HepG2 (cell line): Measurements from ENCODE around the gene ATP9A. TPM values are rescaled to one million over a fixed set of nuclear protein-coding genes. Genes with fewer than 3 reads are reported as not detected.
A peak's percentile ranks its signal among the peaks of the same experiment; 100 is the strongest.

Source experiments
- BHLHE40 ChIP-seq: IDR thresholded peaks from 2 replicates; pipeline ENCODE4 v1.6.1; 2011; ENCODE audit warnings: low read length, improper control_type of control experiment
- IRX3 ChIP-seq: sonication (generic); formaldehyde crosslinking; IDR thresholded peaks from 2 replicates; pipeline ENCODE4 v1.8.1; 2023; ENCODE audit warnings: mild to moderate bottlenecking, low read depth, missing genetic modification reagents, borderline replicate concordance
- KDM2A ChIP-seq: sonication (generic); formaldehyde crosslinking; IDR thresholded peaks from 2 replicates; pipeline ENCODE4 v1.4.0; 2020; ENCODE audit warnings: low read depth, missing genetic modification reagents, borderline replicate concordance
- REPIN1 ChIP-seq: sonication (generic); formaldehyde crosslinking; IDR thresholded peaks from 2 replicates; pipeline ENCODE4 v1.8.0; 2022; ENCODE audit warnings: missing genetic modification reagents, low read depth, mild to moderate bottlenecking, borderline replicate concordance
- SALL1 ChIP-seq: sonication (generic); formaldehyde crosslinking; IDR thresholded peaks from 2 replicates; pipeline ENCODE4 v1.8.0; 2022; ENCODE audit warnings: mild to moderate bottlenecking, missing genetic modification reagents
- SP1 ChIP-seq, 2 experiments: fragments of 450-650 bp in 1 of 2; sonication (generic) in 1 of 2; formaldehyde crosslinking in 1 of 2; IDR thresholded peaks; 2 replicates each; pipeline versions ENCODE4 v1.4.0 to v1.6.1; 2016 to 2020; ENCODE audit warnings: missing genetic modification reagents in 1 of 2
- SRY ChIP-seq: sonication (generic); formaldehyde crosslinking; IDR thresholded peaks from 2 replicates; pipeline ENCODE4 v1.8.0; 2022; ENCODE audit warnings: mild to moderate bottlenecking, missing genetic modification reagents
- U2AF2 ChIP-seq: fragments of 200-400 bp; formaldehyde crosslinking; IDR thresholded peaks from 2 replicates; pipeline ENCODE4 v1.6.1; 2017; ENCODE audit warnings: low read depth, mild to moderate bottlenecking, low read length
- ZNF296 ChIP-seq: sonication (generic); formaldehyde crosslinking; conservative IDR thresholded peaks from 2 replicates; pipeline ENCODE4 v1.5.0; 2020; ENCODE audit warnings: mild to moderate bottlenecking, missing genetic modification reagents
- ZNF430 ChIP-seq: sonication (generic); formaldehyde crosslinking; IDR thresholded peaks from 2 replicates; pipeline ENCODE4 v1.9.0; 2021; ENCODE audit warnings: mild to moderate bottlenecking, missing genetic modification reagents
- ZNF501 ChIP-seq: sonication (generic); formaldehyde crosslinking; IDR thresholded peaks from 2 replicates; pipeline ENCODE4 v1.5.1; 2020; ENCODE audit warnings: mild to moderate bottlenecking, moderate library complexity, missing genetic modification reagents
- ZNF678 ChIP-seq: sonication (generic); formaldehyde crosslinking; IDR thresholded peaks from 2 replicates; pipeline ENCODE4 v1.4.0; 2020; ENCODE audit warnings: mild to moderate bottlenecking, missing genetic modification reagents
- ZNF724P ChIP-seq: sonication (generic); formaldehyde crosslinking; IDR thresholded peaks from 2 replicates; pipeline ENCODE4 v1.8.0; 2022; ENCODE audit warnings: missing genetic modification reagents, borderline replicate concordance
- ZNF839 ChIP-seq: sonication (generic); formaldehyde crosslinking; IDR thresholded peaks from 2 replicates; pipeline ENCODE4 v1.4.0; 2020; ENCODE audit warnings: missing genetic modification reagents, mild to moderate bottlenecking, borderline replicate concordance
- polyA plus RNA-seq, 8 experiments: library from polyadenylated mRNA; depleted of rRNA in 3 of 8; stranded (reverse) in 7 of 8; unstranded in 1 of 8; fragments of >200 nt; fragmentation: Illumina TruSeq in 4 of 8; extraction: Trizol in 4 of 8; gene quantifications; 2 replicates each; pipeline versions ENCODE4 v1.2.1 to v1.2.3, GENCODE V29; 2011 to 2016; ENCODE audit warnings: low read depth in 4 of 8, missing spikeins in 1 of 8, mixed read lengths in 1 of 8; ENCODE audit not compliant: insufficient read depth in 1 of 8
- total RNA-seq, 5 experiments: library from RNA; depleted of rRNA; stranded (reverse); fragments of >200 nt; fragmentation: Illumina TruSeq; extraction: Trizol; gene quantifications; 2 replicates each; pipeline ENCODE4 v1.2.3, GENCODE V29; 2016; ENCODE audit warnings: low read depth in 1 of 5
- TF ChIP-seq, protein P1 (sequence below): IDR thresholded peaks from 2 replicates; pipeline ENCODE4 v1.6.1; 2012; ENCODE audit warnings: low read length, improper control_type of control experiment
- TF ChIP-seq, protein P2 (sequence below): IDR thresholded peaks from 2 replicates; pipeline ENCODE4 v1.6.1; 2016
- TF ChIP-seq, protein P3 (sequence below): IDR thresholded peaks from 2 replicates; pipeline ENCODE4 v1.6.1; 2016; ENCODE audit warnings: low read depth, control low read depth
- TF ChIP-seq, protein P4 (sequence below): sonication (generic); formaldehyde crosslinking; IDR thresholded peaks from 2 replicates; pipeline ENCODE4 v1.5.1; 2020; ENCODE audit warnings: mild to moderate bottlenecking, missing genetic modification reagents, moderate library complexity

The ATP9A gene
- total and polyA plus RNA-seq, 2 of the 13 experiments (the other 11 are each of a cell fraction or from before 2014, with no cell fraction given): 11.8 to 18.5 TPM

DNA sequence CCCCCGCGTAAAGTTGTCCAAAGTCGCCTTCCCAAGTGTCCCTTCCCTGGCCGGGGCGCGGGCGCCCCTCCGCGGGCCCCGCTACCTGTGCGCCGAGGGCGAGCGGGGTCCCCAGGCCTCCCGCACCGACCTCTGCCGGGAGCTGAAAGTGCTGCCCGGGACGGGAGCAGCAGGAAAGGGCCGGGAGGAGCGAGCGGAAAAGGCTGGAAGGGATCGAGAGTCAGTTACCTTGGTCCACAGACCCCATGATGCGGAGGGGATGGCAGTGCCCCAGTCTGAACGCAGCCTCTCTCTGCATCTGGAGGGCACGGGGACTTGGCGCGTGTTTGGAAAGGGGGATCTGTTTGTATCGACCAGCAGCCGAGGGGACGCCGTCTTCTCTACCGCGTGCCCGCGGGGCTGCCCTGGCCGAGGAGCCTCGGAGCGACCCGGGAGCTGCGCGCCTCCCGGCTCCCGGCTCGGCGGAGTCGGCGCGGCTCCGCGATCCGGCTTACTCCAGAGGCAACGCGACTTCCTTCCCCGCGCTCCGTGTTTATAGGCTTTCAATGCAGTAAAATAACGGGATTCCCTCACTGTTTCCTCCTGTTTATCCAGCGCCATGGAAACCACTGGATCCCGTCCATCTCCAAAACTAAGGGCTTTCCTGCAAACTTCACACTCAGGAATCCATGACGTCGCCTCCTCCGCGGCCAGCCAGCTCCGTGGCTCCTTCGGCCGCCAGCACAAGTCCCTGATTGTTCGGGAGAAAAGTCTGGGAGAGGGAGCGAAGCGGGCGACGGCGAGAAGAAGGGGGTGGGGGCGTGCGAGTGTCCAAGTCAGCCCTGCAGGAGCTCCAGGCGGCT, 205.6 kb downstream of the ATP9A start (continued):
- TF ChIP-seq, protein P1, sequence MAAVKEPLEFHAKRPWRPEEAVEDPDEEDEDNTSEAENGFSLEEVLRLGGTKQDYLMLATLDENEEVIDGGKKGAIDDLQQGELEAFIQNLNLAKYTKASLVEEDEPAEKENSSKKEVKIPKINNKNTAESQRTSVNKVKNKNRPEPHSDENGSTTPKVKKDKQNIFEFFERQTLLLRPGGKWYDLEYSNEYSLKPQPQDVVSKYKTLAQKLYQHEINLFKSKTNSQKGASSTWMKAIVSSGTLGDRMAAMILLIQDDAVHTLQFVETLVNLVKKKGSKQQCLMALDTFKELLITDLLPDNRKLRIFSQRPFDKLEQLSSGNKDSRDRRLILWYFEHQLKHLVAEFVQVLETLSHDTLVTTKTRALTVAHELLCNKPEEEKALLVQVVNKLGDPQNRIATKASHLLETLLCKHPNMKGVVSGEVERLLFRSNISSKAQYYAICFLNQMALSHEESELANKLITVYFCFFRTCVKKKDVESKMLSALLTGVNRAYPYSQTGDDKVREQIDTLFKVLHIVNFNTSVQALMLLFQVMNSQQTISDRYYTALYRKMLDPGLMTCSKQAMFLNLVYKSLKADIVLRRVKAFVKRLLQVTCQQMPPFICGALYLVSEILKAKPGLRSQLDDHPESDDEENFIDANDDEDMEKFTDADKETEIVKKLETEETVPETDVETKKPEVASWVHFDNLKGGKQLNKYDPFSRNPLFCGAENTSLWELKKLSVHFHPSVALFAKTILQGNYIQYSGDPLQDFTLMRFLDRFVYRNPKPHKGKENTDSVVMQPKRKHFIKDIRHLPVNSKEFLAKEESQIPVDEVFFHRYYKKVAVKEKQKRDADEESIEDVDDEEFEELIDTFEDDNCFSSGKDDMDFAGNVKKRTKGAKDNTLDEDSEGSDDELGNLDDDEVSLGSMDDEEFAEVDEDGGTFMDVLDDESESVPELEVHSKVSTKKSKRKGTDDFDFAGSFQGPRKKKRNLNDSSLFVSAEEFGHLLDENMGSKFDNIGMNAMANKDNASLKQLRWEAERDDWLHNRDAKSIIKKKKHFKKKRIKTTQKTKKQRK: no peak
- TF ChIP-seq SP1 (IDR thresholded peaks at IDR 0.05): no peak
- no peak for TF ChIP-seq SP1 (CRISPR knock-in tag; IDR thresholded peaks at IDR 0.05)
- no peak for TF ChIP-seq REPIN1 (CRISPR knock-in tag)
- TF ChIP-seq ZNF430: peak; percentile 51; the same call in 1 of the 2 replicates
- TF ChIP-seq BHLHE40: no peak
- TF ChIP-seq SALL1 (CRISPR knock-in tag): peak; percentile 64; the same call in 1 of the 2 replicates
- TF ChIP-seq, protein P2, sequence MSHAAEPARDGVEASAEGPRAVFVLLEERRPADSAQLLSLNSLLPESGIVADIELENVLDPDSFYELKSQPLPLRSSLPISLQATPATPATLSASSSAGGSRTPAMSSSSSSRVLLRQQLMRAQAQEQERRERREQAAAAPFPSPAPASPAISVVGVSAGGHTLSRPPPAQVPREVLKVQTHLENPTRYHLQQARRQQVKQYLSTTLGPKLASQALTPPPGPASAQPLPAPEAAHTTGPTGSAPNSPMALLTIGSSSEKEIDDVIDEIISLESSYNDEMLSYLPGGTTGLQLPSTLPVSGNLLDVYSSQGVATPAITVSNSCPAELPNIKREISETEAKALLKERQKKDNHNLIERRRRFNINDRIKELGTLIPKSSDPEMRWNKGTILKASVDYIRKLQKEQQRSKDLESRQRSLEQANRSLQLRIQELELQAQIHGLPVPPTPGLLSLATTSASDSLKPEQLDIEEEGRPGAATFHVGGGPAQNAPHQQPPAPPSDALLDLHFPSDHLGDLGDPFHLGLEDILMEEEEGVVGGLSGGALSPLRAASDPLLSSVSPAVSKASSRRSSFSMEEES: no peak
- TF ChIP-seq ZNF296 (CRISPR knock-in tag): no peak
- TF ChIP-seq ZNF724P: no peak
- TF ChIP-seq ZNF678 (CRISPR knock-in tag): 0 out of 2 replicates have a peak, but pooled peaks have one; percentile 47
- TF ChIP-seq, protein P3, sequence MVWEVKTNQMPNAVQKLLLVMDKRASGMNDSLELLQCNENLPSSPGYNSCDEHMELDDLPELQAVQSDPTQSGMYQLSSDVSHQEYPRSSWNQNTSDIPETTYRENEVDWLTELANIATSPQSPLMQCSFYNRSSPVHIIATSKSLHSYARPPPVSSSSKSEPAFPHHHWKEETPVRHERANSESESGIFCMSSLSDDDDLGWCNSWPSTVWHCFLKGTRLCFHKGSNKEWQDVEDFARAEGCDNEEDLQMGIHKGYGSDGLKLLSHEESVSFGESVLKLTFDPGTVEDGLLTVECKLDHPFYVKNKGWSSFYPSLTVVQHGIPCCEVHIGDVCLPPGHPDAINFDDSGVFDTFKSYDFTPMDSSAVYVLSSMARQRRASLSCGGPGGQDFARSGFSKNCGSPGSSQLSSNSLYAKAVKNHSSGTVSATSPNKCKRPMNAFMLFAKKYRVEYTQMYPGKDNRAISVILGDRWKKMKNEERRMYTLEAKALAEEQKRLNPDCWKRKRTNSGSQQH (CRISPR knock-in tag): peak; percentile 77
- TF ChIP-seq, protein P4, sequence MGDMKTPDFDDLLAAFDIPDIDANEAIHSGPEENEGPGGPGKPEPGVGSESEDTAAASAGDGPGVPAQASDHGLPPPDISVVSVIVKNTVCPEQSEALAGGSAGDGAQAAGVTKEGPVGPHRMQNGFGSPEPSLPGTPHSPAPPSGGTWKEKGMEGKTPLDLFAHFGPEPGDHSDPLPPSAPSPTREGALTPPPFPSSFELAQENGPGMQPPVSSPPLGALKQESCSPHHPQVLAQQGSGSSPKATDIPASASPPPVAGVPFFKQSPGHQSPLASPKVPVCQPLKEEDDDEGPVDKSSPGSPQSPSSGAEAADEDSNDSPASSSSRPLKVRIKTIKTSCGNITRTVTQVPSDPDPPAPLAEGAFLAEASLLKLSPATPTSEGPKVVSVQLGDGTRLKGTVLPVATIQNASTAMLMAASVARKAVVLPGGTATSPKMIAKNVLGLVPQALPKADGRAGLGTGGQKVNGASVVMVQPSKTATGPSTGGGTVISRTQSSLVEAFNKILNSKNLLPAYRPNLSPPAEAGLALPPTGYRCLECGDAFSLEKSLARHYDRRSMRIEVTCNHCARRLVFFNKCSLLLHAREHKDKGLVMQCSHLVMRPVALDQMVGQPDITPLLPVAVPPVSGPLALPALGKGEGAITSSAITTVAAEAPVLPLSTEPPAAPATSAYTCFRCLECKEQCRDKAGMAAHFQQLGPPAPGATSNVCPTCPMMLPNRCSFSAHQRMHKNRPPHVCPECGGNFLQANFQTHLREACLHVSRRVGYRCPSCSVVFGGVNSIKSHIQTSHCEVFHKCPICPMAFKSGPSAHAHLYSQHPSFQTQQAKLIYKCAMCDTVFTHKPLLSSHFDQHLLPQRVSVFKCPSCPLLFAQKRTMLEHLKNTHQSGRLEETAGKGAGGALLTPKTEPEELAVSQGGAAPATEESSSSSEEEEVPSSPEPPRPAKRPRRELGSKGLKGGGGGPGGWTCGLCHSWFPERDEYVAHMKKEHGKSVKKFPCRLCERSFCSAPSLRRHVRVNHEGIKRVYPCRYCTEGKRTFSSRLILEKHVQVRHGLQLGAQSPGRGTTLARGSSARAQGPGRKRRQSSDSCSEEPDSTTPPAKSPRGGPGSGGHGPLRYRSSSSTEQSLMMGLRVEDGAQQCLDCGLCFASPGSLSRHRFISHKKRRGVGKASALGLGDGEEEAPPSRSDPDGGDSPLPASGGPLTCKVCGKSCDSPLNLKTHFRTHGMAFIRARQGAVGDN (CRISPR knock-in tag): peak; percentile 83
- no peak for TF ChIP-seq U2AF2
- TF ChIP-seq SRY (CRISPR knock-in tag): 0 out of 2 replicates have a peak, but pooled peaks have one; percentile 34
- no peak for TF ChIP-seq IRX3
- TF ChIP-seq ZNF501 (CRISPR knock-in tag): peak; percentile 52
- TF ChIP-seq KDM2A (CRISPR knock-in tag): no peak; the same call in 1 of the 2 replicates
- peak; percentile 6; the same call in 1 of the 2 replicates for TF ChIP-seq ZNF839 (CRISPR knock-in tag)
